GM21576 (cell line): ENCODE results near the gene MED29.
"Not testable (repeated sequence)": the region's sequence is repeated elsewhere in the genome, so short reads cannot be mapped to it uniquely, and the experiment has no call there.

Experiments
- ATAC-seq: cut with Tn5 transposase; IDR thresholded peaks from one replicate; pipeline ENCODE4 v1.9.1; 2021; ENCODE audit warnings: mild to moderate bottlenecking, moderate library complexity; ENCODE audit not compliant: unreplicated experiment

Gene MED29

DNA sequence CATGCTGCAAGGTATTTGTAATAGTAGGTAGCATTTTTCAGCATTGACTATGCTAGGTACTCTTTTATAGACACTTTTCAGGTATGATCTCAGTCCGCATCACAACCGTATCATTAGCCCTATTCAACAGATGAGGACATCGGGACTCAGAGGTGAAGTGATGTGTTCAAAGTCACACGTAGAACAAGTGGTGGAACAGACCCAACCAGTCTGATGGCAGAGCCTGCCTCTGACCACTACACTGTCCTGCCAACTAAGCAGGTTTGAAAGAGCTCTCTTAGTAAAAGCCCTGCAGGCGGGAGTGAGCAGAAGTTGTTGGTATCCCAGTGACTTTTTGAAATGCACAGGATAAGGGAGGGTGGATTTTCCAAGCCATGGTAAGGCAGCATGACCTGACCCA, 20.4 kb upstream of the MED29 start:
- no peak for ATAC-seq

DNA sequence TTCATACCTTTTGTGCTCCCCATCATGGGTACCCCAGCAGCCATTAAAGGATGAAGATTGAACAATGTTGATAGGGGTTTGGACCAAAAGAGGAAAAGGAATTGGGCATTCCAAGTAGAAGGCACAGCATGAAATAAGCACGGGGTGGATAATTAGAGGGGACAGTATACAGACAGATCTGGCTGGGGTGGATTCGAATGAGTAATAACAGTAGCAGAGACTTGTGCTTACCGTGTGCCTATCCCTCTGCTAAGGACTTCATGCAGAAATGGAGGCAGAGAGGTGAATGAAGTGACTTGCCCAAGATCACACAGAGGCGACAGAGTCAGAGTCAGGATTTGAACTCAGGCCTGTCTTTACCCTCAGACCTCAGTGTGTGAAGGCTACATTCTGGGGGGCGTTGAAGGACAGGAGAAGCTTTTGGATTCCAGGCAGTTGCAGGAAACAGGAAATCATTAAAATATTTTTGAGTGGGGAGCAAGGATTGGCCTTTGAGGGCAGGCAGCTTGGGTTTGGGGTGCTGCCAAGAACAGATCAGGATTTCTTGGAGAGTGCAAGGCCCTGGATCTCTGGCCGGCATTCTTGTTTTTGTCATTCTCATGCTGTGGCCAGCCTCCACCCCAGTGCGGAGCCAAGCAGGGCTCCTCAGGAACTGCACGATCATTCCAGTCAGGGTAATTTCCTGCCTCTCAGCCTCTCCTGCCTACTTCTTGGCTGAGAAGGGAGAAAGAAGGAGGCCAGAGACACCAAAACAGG, 19.0 kb upstream of the MED29 start:
- no peak for ATAC-seq

DNA sequence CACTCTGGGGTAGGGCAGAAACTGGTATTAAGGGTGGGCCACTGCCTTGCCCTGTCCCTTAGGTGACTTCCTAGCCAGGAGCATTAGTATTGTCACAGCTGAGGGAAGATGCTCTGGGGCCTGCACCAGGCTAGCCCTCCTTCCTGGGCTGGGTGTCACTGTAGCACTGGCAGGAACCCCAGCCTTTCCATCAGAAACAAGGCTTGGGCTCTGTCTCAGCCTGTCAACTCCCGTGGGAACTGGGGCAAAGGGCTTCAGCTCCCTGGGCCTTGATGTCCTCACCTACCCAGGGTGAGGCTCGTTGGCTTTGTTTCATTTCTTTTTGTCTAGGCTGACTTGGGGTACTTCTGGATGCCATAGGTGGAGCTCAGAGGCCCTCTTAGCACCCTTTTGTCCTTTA, 18.2 kb upstream of the MED29 start:
- no peak for ATAC-seq

DNA sequence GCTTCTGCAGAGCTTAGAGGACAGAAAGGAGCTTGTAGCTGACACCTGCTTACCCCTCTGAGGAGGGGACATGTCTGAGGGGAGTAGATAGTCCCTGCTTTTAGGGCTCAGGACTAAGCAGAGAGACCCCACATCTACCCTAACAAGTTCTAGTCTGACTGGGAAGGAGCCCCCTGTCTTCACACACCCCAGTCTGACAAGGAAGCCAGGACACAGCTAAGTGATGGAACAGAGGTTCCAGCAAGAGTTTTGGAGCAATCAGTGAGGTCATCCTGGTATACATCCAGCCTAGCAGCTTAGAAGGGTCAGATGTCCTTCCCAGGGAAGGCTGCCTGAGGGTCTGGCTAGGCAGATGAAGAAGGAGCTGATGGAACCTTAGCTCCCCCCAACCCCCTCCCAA, 15.2 kb upstream of the MED29 start:
- no peak for ATAC-seq

DNA sequence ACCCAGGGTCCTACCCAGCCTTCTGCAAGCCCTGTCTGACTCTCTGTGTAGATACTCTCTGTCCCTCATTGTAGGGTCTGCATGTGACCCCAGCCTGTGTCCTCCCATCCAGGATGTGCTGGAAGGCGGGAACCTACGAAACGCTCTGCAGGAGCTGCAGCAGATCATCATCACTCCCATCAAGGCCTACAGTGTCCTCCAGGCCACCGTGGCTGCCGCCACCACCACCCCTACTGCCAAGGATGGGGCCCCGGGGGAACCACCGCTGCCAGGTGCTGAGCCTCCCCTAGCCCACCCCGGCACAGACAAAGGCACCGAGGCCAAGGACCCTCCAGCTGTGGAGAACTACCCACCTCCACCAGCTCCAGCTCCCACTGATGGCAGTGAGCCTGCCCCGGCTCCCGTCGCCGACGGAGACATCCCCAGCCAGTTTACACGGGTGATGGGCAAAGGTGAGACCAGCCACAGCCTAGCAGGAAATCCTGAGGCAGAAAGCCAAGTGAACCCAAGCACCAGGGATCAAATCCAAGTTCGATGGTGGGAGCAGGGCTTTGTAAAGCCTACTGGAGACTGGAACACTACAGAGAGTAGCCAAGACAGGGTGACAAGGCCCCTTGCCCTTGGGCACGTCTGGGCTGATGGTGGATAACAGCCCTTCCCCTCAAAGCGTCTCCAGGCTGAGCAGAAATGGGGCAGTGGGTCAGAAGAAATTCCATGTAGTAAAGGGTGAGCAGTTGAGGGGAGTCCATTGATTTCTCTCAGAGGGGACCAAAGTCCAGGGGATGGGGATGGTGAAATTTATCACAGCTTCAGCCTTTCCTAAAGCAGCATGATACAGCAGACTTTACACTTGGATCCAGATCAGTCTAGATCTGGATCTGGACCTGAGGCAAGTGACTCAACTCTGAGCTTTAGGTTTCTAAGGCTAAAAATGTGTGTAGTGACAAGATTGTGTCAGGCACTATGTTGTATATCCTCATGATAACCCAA, 13.5 kb upstream of the MED29 start:
- ATAC-seq: no peak

DNA sequence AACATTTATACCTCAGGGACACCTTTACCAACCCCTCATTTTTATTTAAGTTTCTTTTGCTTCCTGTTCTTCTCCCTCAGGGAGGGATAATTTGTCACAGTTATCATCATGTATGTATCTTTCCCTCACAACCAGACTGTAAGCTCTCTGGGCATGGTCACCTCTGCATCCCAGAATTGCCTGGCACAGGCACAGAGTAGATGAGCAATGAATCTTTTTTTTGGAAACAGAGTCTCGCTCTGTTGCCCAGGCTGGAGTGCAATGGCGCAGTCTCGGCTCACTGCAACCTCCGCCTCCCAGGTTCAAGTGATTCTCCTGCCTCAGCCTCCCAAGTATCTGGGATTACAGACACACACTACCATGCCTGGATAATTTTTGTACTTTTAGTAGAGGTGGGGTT, 11.8 kb upstream of the MED29 start:
- not testable (repeated sequence) for ATAC-seq

DNA sequence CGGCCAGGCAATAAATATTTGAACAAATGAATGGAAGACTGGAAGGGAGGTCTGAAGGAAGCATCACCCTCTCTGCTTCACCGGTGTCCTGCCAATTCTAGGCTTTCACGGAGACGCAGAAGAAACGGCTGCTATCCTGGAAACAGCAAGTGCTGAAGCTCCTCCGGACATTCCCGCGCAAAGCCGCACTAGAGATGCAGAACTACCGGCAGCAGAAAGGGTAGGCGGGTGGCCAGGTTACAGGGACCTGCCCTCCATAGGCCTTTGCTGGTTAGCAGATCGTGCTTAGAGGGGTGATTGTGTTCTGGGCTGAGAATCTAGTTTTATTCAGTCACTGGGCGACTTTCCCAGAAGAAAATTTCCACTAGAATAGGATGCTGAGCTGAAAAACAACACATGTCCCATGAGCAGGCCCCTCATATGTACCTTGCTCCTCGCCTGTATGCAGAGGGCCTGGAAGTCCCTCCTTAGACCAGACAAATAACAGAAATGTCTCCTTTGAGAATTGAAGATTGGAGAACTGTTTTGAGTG, 11.2 kb upstream of the MED29 start:
- no peak for ATAC-seq

DNA sequence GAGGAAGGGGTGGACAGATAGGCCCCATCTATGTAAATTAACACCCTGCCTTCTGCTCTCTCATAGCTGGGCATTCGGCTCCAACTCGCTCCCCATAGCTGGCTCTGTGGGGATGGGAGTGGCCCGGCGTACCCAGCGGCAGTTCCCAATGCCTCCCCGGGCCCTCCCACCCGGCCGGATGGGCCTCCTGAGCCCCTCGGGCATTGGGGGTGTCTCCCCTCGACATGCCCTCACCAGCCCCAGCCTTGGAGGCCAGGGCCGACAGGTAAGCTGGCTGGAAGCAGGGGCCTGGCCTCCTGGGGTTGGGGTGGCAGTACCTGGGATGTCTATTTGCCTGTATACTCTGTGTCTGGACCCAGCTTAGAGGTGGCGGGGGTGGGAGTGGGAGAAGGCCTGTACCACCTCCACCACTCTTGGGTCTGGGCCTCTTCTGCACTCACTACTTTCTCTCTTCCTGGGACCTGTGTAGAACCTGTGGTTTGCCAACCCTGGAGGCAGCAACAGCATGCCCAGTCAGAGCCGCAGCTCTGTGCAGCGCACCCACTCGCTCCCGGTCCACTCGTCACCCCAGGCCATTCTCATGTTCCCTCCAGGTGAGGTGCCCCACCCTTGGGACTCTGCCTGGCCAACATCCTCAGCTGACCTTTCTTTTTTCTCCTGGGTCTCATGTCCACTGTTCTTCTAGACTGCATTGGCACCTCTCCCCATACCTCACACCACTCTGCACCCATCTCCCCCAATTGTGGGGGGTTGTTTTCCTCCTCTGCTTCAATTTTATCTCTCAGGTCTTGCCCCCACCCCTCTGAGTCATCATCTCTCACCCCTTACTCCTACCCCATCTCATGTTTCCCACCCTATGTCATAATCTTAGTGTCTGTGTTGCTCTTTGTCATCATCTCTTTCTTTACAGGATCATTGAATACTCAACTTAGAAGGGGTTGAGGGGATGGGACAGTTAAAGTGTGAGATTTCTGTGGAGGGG, 10.4 kb upstream of the MED29 start:
- no peak for ATAC-seq

DNA sequence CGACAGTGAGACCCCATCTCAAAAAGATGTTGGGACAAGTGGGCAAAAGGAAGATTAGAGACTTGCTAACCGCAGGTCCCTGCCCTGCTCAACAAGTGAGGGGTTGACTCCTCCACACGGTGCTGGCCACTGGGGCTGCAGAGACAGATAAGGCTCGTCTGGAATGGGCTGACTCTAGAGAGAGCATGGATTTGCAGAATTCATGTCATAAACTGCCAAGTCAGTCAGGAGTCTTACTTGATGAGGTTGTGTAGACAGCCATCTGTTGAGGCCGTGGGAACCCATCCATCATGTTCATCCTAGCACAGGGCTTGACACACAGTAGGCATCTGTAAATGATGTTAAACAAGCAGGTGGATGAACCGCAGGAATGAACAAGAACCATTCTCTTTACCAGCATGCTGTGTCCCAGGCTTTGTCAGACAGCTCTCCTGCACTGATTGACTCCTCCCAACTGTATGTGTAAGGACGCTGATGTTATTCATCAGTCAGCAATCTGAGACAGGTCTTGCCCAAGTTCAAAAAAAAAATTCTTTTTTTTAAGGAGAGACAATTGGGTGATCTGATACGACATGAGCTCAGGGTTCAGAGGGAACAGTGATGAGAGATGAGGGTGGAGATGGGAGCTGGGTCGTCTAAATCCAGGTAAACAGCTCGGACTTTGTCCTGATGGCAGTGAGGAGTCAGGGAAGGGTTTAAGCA, 9.1 kb upstream of the MED29 start:
- no peak for ATAC-seq

DNA sequence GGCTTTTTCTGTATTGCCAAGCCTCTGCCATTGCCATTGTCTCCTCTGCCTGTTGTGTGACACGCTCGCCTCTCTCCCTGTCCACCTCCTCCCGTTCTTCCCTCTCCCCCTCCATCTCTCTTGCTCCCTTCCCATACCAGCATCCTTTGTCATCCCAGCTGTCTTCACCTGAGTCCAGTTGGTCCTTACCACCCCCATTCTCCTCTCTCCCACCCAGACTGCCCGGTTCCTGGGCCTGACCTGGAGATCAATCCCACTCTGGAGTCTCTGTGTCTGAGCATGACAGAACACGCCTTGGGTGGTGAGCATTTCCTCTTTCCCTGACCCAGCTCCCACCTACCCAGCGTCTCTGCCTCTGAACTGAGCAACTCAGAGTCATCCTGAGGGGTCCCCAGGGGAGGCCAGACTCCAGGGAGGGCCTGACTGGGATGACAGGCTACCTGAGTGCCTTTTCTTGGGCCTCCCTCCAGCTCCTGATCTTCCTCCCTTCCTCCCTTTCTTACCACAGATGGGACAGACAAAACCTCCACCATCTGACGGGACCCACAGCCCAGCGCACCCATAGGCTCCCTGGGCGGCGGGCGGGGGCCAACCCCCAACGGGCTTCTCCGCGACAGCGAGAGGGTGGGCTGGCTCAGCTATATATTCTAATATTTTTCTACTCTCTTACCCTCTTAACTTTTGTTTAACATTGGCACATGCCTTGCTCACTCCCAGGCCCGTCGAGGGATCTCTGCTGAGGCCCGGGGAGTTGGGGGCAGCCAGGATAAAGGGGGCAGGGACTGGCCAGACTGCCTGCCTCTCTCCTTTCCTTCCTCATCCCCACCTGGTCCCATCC, 8.0 kb upstream of the MED29 start:
- no peak for ATAC-seq

DNA sequence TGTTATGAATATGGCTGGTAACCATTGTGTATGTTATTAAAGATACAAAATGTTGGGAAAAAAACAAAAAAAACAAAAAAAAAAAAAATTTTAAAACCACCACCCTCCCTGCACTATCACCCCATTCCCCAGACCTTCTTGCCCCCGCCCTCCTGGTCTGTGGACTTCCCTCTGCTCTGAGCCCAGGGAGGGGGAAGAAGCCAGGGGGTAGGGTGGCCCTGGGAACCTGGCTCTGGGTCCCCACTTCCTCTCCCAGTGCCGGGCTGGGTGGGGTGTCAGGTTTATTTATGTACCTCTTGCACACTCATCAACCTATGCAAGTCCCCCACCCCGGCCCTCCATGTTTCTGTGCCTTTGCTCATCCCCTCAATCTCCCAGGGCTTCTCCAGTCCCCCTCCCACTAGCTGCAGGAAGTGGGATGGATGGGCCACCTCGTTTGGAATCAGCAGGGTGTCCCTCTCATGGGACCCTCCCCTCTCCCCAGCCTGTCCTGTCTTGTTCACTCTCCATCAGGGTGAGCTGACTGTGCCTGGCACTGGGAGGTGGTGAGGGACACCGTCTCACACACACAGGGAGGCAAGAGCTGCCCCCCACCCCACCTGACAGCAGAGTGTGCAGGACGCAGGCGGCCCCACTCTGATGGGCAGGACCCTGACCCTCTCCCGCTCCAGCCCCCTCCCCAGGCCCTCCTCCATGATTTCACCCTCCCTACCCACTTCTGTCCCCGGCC, 6.2 kb upstream of the MED29 start:
- ATAC-seq: no peak

DNA sequence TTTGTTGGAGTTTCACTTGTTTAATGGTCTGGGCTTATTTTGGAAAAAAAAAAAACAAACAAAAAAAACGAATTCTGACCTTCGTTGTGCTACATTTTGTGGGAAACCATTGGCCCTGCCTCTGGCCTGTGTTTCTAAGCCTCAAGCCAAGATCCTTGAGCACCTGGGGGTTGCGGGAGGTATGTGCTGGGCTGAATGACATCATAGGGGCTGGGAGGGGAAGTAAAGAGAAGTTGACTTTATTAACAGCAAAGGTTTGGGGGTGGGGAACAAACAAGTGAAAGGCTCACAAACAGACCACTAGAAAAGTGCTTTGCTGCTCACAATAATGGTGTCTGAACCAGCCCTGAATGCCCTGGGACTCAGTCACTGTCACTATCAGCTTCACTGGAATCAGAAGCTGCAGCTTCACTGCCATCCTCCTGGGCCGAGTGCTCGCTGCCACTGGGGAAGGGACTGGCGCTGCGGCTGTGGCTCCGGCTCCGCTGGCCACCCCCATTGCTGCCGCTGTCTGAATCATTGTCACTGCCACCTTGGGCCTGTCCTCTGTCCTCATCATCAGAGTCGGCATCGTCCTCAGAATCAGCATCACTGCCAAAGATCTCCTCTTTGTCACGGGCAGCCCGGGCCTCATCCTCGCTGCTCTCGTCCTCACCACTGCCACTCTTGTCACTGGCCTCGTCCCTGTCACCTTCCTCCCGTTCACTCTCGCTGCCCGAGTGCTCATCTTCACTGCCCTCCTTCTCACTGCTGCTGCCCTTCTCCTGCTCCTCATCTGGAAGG, 5.4 kb upstream of the MED29 start:
- no peak for ATAC-seq

DNA sequence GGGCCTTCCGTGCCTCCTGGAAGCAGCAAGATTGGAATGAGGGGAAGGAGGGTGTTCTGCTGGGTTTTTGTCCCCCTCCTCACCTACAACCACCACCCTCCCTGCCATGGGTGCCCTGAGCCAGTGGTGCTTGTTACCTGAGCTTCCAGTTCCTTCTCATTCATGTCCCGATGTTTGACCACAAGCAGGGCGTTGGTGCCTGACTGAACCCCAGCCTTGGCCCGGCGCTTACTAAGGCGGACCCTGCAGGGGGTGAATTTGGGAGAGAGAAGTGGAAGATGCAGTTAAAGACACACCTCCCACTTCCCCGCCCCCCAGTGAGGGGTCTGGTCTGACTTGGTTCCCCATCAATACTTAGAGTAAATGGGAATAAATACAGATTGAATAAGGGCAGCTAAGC, 4.6 kb upstream of the MED29 start:
- no peak for ATAC-seq

DNA sequence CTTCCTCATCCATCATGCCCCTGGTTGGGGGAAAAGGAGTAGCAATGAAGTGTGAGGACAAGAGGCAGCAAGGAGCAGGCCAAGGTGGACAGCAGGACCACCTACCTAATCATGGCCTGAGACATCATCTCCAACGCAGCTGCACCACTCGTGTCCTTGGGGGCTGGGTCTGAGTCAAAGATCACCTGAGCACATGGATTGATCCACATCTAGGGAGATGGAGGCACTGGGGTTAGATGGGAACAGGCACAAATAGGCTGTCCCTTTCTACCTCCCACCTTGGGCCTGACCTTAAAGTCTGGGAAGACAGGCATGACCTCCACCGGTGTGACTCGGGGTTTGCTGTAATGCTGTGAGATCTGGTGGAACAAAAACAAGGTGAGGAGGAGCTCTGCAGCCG, 2.5 kb upstream of the MED29 start:
- ATAC-seq: no peak

DNA sequence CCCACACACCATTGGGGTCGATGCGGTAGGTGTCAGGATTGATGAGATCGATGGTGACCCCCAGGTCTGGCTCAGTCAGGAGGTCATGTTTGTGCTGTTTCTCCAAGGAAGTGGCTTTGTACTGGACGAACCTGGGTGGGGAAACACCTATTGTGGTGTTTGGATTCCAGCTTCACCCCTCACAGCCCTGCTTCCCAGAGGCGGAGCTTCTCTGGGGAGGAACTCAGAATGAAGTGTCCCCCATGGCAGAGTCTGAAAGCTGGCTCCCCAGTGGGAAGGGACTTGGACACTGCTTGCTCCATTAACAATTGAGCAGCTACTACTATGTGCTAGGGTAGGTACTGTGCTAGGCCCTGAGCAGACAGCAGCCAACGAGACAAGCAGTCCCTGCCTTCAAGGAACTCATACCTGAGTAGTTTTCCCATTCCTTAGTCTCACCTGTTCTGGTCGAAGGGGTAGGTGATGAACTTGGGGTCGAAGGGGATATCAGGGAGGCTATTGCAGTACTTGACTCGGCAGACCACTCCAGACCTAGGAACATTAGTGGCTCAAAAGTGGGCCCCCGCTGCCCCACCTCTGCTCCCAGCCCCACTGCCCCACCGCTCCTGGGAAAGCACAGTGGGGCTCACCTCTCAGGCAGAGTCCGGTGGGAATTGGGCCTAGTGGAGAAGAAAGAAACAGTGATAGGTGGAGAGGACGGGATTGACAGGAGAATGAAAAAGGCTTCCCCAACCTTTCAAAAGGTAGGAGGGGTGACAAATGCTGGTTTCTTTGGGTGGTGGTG, 1.4 kb upstream of the MED29 start:
- no peak for ATAC-seq

DNA sequence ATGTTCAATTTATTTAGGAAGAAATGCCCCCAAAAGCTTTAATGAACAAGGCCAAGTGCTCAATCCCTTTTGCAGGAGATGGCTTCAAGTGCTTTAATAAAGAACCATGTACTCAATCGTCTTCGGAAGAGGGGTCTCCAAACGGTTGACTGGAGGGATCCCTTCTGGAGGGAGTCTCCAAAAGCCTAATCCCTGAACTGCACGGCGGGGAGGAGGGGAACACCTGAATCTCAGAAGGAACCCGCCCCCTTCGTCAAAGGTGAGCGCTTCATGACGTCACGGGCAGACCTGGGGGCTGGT, 777 bp upstream of the MED29 start:
- no peak for ATAC-seq
